LNCAP (cell line): Measurements from ENCODE around the gene SOAT1.

Source experiments
- TF ChIP-seq, protein P1 (sequence below): fragments of 450-650 bp; IDR thresholded peaks from 2 replicates; pipeline ENCODE4 v1.5.1; 2017; ENCODE audit warnings: mild to moderate bottlenecking

The SOAT1 gene

DNA sequence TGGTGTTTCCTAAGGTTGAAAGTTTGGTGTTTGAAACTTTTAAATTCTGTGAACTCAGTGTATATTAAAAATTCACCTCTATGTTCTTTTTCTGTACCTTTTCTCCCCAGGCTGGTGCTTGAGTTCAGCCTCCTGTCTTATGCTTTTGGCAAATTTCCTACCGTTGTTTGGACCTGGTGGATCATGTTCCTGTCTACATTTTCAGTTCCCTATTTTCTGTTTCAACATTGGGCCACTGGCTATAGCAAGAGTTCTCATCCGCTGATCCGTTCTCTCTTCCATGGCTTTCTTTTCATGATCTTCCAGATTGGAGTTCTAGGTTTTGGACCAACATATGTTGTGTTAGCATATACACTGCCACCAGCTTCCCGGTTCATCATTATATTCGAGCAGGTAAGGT, 47.3 kb downstream of the SOAT1 start:
- TF ChIP-seq, protein P1, sequence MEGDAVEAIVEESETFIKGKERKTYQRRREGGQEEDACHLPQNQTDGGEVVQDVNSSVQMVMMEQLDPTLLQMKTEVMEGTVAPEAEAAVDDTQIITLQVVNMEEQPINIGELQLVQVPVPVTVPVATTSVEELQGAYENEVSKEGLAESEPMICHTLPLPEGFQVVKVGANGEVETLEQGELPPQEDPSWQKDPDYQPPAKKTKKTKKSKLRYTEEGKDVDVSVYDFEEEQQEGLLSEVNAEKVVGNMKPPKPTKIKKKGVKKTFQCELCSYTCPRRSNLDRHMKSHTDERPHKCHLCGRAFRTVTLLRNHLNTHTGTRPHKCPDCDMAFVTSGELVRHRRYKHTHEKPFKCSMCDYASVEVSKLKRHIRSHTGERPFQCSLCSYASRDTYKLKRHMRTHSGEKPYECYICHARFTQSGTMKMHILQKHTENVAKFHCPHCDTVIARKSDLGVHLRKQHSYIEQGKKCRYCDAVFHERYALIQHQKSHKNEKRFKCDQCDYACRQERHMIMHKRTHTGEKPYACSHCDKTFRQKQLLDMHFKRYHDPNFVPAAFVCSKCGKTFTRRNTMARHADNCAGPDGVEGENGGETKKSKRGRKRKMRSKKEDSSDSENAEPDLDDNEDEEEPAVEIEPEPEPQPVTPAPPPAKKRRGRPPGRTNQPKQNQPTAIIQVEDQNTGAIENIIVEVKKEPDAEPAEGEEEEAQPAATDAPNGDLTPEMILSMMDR, result no peak

DNA sequence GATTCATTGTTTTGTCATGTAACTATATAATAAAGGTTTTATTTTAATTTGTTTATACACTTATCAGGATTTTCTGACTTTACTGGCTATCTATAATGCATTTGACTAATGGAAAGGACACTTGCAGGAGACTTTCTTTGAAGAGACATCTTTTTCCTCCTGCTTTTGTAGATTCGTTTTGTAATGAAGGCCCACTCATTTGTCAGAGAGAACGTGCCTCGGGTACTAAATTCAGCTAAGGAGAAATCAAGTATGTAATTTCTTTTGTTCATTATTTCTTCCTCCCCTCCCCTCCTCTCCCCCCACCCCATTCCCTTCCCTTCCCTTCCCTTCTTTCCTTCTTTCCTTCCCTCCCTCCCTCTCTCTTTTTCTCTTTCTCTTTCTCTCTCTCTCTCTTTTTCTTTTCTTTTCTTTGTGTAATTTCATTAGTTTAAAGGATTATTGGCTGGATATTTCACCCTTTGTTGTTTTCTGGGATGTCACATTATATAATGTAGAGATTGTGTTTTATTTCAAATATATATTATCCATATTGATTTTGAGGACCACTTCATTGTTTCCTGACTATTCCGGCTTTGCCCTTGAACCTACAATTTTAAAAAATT, 48.4 kb downstream of the SOAT1 start:
- TF ChIP-seq, protein P1, result no peak

DNA sequence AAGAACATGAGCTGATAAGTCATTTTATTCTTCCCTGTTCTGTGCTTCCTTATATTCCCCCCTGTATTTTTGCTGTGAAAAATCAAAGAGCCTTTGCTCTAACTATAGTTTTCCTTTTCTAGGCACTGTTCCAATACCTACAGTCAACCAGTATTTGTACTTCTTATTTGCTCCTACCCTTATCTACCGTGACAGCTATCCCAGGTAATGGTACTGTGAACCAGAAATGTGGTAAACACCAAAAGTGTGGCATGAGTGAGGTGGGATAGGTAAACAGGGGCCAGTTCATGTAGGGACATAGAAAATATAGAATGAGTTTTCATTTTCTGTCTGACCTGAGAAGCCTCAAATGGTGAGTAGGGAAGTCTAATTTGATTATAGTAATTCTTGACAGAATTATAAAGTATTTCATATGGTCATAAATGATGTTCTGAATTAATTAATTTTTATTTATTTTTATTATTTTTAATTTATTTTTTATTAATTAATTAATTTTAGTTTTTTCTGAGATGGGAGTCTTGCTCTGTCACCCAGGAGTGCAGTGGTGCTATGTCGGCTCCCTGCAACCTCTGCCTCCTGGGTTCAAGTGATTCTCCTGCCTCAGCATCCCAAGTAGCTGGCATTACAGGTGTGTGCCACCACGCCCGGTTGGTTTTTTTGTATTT, 49.3 kb downstream of the SOAT1 start:
- TF ChIP-seq, protein P1, result no peak

DNA sequence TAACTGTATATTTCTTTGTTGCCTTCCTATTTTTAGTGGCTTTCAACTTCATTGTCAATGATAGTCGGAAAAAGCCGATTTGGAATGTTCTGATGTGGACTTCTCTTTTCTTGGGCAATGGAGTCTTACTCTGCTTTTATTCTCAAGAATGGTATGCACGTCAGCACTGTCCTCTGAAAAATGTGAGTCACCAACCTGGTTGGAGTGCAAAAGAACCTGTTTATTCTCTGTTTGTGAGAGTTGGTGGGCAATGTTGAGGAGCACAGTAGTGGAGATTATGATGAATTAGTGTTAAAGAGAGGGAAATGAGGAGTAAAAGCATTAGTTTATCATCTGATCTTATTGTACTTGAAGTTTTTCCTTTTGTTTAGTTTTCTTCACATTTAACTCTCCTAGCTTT, 57.7 kb downstream of the SOAT1 start:
- TF ChIP-seq, protein P1, result no peak

DNA sequence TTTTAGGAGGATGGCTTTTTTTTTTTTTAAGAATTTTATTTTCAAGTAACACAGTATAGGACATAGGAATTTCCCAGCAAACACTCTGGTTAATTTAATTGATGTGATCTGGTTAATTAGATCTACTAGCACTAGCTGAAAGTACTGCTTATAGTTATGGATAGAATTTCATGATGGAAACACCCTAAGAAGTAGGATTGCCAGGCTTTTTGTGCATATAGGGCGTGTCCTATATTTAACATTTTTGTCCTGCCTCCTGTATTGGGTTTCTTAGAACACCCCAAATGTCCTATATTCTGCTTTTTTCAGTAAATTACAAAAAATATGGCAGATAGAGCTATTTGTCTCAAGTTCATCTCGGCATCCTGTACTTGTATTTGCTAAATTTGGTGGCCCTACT, 58.6 kb downstream of the SOAT1 start:
- TF ChIP-seq, protein P1, result no peak

DNA sequence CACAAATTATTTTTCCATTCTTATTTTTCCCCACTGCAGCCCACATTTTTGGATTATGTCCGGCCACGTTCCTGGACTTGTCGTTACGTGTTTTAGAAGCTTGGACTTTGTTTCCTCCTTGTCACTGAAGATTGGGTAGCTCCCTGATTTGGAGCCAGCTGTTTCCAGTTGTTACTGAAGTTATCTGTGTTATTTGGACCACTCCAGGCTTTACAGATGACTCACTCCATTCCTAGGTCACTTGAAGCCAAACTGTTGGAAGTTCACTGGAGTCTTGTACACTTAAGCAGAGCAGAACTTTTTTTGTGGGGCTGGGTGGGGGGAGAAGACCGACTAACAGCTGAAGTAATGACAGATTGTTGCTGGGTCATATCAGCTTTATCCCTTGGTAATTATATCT, 59.9 kb downstream of the SOAT1 start:
- TF ChIP-seq, protein P1, result no peak

DNA sequence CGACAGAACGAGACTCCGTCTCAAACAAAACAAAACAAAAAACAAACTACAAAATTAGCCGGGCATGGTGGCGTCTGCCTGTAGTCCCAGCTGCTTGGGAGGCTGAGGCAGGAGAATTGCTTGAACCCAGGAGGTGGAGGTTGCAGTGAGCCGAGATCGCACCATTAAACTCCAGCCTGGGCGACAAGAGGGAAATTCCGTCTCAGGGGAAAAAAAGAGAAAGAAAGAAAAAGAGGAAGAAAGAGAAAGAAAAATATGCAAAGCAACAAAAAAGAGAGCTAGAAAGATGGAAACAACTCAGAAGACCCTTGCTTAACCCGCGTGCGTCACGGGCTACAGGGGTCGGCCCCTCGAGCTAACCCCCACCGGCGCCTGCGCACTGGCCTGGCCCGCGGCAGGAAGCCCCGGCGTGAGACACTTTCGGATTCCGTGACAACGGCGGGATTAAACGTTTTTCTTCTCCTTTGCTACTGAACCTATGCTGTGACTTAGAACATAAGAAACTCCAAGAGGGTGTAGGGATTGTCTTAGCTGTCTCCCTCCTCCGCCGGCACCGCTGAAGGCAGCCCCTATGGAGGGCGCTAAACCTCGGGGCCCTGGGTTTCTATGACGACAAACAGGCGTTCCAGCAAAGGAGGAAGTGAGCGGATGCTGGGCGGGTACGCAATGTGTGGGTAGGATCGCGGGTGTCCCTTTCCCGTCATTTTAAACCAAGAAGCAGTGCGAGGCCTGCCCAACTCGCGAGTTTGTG, 71.9 kb downstream of the SOAT1 start, which contains the start of gene AXDND1:
Gene AXDND1, plus strand, starts transcription at position 630 of the 751 bp plus-strand sequence. CDS start 539 bp downstream, outside the sequence.
- TF ChIP-seq, protein P1, result no peak
